HUES6 (cell line): ENCODE measurements around the gene USH1G.
"Not testable (repeated sequence)": the region's sequence is repeated elsewhere in the genome, so short reads cannot be mapped to it uniquely, and the experiment has no call there.

Experiments
- H3K27ac ChIP-seq: 2 replicates; pipeline ENCODE4 v1.7.0; 2013; ENCODE audit warnings: low read depth, mild to moderate bottlenecking, low read length, inconsistent platforms
- H3K27me3 ChIP-seq: 2 replicates; pipeline ENCODE4 v1.6.1; 2013; ENCODE audit warnings: low read length; ENCODE audit not compliant: control insufficient read depth, insufficient read depth
- H3K36me3 ChIP-seq: 2 replicates; pipeline ENCODE4 v1.6.1; 2013; ENCODE audit warnings: low read length; ENCODE audit not compliant: control insufficient read depth, insufficient read depth
- H3K4me1 ChIP-seq: 2 replicates; pipeline ENCODE4 v1.6.1; 2013; ENCODE audit warnings: low read length; ENCODE audit not compliant: control insufficient read depth, insufficient read depth
- H3K4me3 ChIP-seq: 2 replicates; pipeline ENCODE4 v1.5.1; 2013; ENCODE audit warnings: low read depth, low read length
- H3K9ac ChIP-seq: one replicate; pipeline ENCODE4 v1.6.1; 2013; ENCODE audit warnings: mild to moderate bottlenecking, low read length
- H3K9me3 ChIP-seq: 2 replicates; pipeline ENCODE4 v1.6.1; 2013; ENCODE audit warnings: low read depth, low read length; ENCODE audit not compliant: control insufficient read depth, insufficient read depth

USH1G gene

DNA sequence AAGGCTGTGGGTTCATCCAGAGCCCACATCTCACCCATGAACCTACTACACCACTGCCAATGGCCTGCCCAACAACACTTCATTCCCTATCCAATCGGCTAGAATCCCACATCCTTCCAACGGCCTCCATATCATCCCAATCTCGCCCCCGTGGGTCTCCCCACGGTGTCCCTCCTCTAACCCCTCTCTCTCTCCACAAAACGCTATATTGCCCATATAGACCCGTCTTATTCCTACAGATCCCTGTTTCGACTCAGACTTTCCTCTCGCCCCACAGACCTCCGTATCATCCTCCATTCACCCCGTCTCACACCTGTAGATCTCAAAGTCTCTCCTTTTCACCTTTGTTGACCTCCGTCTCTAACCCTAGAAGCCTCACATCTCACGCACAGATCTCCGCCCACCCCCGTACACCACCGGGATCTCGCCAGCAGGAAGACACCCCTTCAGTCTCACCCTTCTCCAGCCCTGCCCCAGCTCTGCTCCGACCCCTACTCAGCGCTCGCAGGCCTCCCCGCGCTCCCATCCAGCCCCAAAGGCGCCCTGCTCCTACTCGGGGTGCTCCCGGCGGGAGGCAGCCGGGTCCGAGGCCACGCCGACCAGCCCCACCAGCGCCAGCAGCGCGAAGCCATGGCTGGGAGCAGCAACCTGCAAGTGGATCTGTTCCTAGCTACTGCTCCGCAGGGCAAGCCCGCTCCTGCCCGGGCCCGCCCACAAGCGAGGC is 50.6 kb downstream of the USH1G start, which contains the start of gene FDXR:
FDXR (minus strand) TSS at position 682 of the 724 bp plus-strand sequence; CDS start at position 632, 50 bp downstream.
- no peaks in the 10 kb centered on the region for H3K9me3 ChIP-seq
- H3K36me3 ChIP-seq = peaks cover 6% of the 10 kb centered on the region; the same call in 1 of the 2 replicates
- peaks cover 18% of the 10 kb centered on the region for H3K4me1 ChIP-seq
- H3K4me3 ChIP-seq = peak within 1 kb of the TSS; percentile 97
- peak within 1 kb of the TSS; percentile 94 for H3K9ac ChIP-seq
- peak within 1 kb of the TSS; percentile 85 for H3K27ac ChIP-seq
- H3K27me3 ChIP-seq = no peaks in the 10 kb centered on the region

DNA sequence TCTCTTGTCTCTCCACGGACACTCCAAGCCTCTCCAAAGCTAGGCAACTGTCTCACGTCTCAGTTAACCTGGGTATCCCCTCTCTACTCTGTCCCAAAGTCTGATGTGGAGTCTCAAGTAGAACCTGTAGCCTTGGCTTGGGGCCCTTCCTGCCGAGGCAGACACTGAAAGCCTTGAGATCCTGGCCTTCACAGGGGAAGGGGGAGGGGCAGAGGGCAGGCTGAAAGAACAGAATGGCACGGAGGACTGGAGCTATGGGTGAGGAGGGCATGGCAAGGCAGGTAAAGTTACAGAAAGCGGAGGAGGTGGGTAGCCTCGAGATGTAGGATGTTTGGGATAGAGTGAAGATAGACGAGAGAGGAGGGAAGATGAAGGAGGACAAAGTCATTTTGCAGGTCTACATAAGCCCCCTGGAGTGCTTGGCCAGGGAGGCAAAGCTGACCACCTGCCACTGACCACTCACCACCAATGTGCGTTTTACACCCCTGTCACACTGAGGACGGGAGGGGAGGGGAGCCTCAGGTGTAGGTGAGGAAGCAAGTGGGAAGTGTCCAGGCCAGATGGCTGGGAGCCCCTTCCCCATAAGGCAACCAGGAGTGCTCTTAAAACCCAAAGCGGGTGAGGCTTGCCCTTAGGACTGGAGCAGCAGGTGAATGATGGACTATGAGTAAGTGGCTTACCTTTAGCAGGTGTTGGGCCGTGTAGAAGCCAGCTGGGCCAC is 51.5 kb downstream of the USH1G start:
- H3K9ac ChIP-seq = no peak overlapping the region
- peaks cover 18% of the 10 kb centered on the region for H3K4me1 ChIP-seq
- peaks cover 6% of the 10 kb centered on the region; the same call in 1 of the 2 replicates for H3K36me3 ChIP-seq
- H3K27me3 ChIP-seq = no peaks in the 10 kb centered on the region
- no peak overlapping the region for H3K27ac ChIP-seq
- no peaks in the 10 kb centered on the region for H3K9me3 ChIP-seq
- peak overlapping the region; percentile 97 for H3K4me3 ChIP-seq

DNA sequence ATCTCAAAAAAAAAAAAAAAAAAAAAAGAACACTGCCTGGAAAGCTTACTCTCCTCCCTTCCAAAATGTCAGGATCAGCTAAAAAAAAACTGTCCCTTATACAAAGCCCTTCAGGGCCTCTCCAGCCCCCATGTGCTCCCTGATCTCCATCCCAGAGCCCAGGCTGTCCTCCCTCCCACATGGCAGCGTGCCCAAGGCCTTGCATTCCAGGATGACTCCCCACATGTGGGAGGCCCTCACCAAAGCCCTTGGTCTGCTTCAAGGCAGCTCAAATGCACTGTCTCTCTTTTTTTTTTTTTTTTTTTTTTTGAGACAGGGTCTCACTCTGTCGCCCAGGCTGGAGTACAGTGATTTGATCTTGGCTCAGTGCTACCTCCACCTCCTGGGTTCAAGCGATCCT is 52.5 kb downstream of the USH1G start:
- H3K27ac ChIP-seq = no peak overlapping the region
- no peaks in the 10 kb centered on the region for H3K9me3 ChIP-seq
- no peak overlapping the region for H3K4me3 ChIP-seq
- H3K27me3 ChIP-seq = no peaks in the 10 kb centered on the region
- H3K4me1 ChIP-seq = peaks cover 15% of the 10 kb centered on the region
- H3K9ac ChIP-seq = no peak overlapping the region
- peaks cover 8% of the 10 kb centered on the region; the same call in 1 of the 2 replicates for H3K36me3 ChIP-seq

DNA sequence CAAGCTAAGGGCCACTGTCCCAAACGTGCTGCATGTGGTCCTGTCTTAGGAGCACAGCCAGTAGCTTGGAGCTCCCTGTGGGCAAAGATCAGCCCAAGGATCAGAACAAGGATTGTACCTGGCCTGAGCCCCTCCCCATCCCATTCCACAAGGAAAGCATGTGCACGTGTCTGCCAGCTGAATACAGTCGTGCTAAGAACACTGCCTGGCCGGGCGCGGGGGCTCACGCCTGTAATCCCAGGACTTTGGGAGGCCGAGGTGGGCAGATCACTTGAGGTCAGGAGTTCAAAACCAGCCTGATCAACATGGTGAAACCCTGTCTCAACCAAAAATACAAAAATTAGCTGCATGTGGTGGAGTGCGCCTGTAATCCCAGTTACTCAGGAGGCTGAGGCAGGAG is 53.0 kb downstream of the USH1G start:
- not testable (repeated sequence) for H3K9me3 ChIP-seq, H3K27me3 ChIP-seq
- peaks cover 15% of the 10 kb centered on the region for H3K4me1 ChIP-seq

DNA sequence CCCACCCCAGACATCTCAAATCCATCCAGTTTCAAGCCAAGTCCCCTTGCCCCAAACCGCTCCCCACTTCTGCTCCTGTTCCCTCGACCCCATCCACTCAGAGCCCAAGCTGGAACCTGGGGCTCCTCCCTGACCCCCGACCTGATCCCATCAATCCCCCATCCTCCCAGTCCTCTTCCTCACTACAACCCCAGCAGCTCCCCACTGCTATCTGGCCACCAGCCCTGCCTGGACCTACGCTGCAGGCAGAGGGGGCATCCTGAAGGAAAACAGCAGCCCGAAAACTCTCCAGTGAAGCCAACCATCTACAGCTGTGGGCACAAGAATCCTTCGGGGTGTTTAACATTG is 54.2 kb downstream of the USH1G start:
- Histone ChIP-seq H3K36me3 (peaks cover 16% of the 10 kb centered on the region; the same call in 1 of the 2 replicates), H3K9me3 (no peaks in the 10 kb centered on the region), H3K9ac (no peak overlapping the region), H3K4me3 (no peak overlapping the region), H3K4me1 (peaks cover 13% of the 10 kb centered on the region), H3K27ac (no peak overlapping the region), H3K27me3 (no peaks in the 10 kb centered on the region)

More for the DNA sequence above, 53.0 kb downstream of the USH1G start:
- H3K9ac ChIP-seq, H3K4me3 ChIP-seq, H3K27ac ChIP-seq: not testable (repeated sequence)
- H3K36me3 ChIP-seq = peaks cover 13% of the 10 kb centered on the region; the same call in 1 of the 2 replicates

DNA sequence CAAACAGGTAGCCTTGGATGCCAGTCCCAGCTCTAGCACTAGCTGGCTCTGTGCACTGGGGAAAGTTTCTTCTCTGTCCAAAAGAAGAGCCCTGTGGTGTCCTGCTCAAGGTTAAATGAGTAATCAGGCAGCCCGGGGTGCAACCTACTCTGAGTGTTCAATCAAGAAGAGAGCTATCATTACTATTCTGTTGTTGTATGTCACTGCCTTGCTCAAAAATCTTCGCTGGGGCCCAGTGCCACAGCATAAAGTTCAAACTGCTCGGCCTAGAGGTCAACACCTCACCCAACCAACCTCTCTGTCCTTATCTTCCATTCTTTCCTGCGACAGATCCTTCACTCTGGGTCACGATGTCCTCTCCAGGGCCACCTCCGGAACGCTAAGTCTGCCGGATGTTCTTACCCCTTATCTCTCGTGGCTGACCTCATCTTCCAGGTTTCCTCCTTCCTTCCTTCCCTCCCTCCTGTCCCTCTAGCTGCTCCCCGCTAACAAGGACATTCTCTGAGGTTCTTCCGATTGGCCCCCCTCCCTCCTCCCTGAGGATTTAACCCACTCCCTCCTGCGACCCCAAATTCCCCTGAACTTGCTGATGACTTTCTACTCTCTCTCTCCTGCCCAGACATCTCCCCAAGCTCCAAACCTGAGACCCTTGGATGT is 54.7 kb downstream of the USH1G start:
- no peak overlapping the region for H3K9ac ChIP-seq
- H3K27me3 ChIP-seq = no peaks in the 10 kb centered on the region
- H3K27ac ChIP-seq = no peak overlapping the region
- H3K4me1 ChIP-seq = peaks cover 12% of the 10 kb centered on the region
- H3K4me3 ChIP-seq = no peak overlapping the region
- H3K36me3 ChIP-seq = peaks cover 21% of the 10 kb centered on the region
- H3K9me3 ChIP-seq = no peaks in the 10 kb centered on the region

DNA sequence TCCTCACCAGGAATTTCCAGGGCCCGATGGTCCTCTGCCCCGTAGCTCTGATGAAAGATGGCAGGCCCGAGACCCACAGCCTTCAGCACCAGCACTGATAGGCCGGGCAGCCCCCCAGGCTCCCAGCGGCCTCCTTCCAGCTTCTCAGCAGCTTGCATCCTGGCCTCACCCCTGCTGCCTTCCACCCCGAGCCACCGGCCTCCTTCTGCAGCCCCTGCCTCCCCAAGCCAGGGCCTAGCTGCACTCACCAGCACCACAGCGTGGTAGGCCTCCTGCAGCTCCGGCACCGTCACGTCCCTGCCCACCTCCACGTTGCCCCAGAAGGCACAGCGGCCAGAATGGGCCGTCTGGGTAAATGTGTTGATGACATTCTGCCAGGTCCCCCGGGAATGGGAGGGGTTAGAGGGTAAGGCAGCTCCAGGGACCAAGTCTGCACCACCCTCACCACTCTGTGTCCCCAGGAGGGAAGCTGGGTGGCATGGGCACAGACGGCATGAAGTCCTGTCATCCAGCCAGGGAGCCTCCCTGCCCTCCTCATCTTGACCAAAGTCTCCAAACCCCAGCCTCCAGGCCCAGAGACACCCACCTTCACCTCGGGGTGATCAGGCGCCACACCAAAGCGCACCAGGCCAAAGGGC is 56.7 kb downstream of the USH1G start:
- Histone ChIP-seq H3K9me3 (no peaks in the 10 kb centered on the region), H3K27me3 (peaks cover 9% of the 10 kb centered on the region), H3K36me3 (peaks cover 24% of the 10 kb centered on the region), H3K4me3 (no peak overlapping the region), H3K27ac (no peak overlapping the region), H3K4me1 (peaks cover 7% of the 10 kb centered on the region), H3K9ac (no peak overlapping the region)
